C4-2B (cell line): Measurements from ENCODE around the gene RARS1.

ENCODE experiments used
- ZFX ChIP-seq: fragments of 450-650 bp; IDR thresholded peaks from 2 replicates; pipeline ENCODE4 v1.6.1; 2017
- TF ChIP-seq, protein P1 (sequence below): fragments of 450-650 bp; conservative IDR thresholded peaks from 2 replicates; pipeline ENCODE4 v1.5.1; 2017; ENCODE audit warnings: mild to moderate bottlenecking

DNA sequence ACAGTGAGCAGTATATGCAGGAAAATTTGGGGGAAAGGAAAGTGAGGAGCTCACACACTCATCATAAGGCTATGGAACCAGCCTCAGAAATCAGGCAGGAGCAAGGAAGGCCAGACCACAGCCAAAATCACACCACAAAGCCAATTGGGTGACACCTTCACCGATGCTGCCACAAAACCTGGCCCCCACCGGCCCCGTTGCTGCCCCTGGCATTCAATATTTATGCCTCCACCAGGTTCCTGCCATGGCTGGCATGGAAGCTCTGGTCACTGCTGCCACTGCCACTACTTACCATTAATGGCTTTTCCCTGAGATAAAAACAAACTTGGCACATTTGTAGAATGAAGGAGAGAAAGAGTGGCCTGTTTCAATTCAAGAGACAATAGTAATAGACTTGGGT lies 28.7 kb upstream of the RARS1 start:
- TF ChIP-seq, protein P1, sequence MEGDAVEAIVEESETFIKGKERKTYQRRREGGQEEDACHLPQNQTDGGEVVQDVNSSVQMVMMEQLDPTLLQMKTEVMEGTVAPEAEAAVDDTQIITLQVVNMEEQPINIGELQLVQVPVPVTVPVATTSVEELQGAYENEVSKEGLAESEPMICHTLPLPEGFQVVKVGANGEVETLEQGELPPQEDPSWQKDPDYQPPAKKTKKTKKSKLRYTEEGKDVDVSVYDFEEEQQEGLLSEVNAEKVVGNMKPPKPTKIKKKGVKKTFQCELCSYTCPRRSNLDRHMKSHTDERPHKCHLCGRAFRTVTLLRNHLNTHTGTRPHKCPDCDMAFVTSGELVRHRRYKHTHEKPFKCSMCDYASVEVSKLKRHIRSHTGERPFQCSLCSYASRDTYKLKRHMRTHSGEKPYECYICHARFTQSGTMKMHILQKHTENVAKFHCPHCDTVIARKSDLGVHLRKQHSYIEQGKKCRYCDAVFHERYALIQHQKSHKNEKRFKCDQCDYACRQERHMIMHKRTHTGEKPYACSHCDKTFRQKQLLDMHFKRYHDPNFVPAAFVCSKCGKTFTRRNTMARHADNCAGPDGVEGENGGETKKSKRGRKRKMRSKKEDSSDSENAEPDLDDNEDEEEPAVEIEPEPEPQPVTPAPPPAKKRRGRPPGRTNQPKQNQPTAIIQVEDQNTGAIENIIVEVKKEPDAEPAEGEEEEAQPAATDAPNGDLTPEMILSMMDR = no peak
- TF ChIP-seq ZFX = no peak
